COLO829 (cell line): ENCODE data around the gene SH3BP4.

Source experiments
- DNase-seq: peaks from one replicate; pipeline ENCODE4 v3.0.0; 2012; ENCODE audit warnings: low spot score

Gene SH3BP4

GRCh38 chr2:234983011-234983726 lies 31.4 kb downstream of the SH3BP4 start:
- DNase-seq: no peak

GRCh38 chr2:234985608-234986245 lies 33.9 kb downstream of the SH3BP4 start:
- no peak for DNase-seq

- DNase-seq: no peak
These were observed 34.6 kb downstream of the SH3BP4 start for GRCh38 chr2:234986390-234986789.

- no peak for DNase-seq
These were observed 35.3 kb downstream of the SH3BP4 start for GRCh38 chr2:234986876-234987720.

GRCh38 chr2:234987754-234988153 lies 35.9 kb downstream of the SH3BP4 start:
- no peak for DNase-seq

GRCh38 chr2:234988491-234988890 lies 36.7 kb downstream of the SH3BP4 start:
- DNase-seq: no peak

- DNase-seq: peak; percentile 45
These were observed 37.4 kb downstream of the SH3BP4 start for GRCh38 chr2:234989183-234989701.

- DNase-seq: no peak
These were observed 38.5 kb downstream of the SH3BP4 start for GRCh38 chr2:234990300-234990699.

- peak; percentile 34 for DNase-seq
These were observed 39.5 kb downstream of the SH3BP4 start for GRCh38 chr2:234991290-234991689.

- no peak for DNase-seq
These were observed 40.0 kb downstream of the SH3BP4 start for GRCh38 chr2:234991793-234992192.

- no peak for DNase-seq
These were observed 40.4 kb downstream of the SH3BP4 start for GRCh38 chr2:234992196-234992595.

GRCh38 chr2:234992624-234993349 lies 41.0 kb downstream of the SH3BP4 start:
- DNase-seq: no peak

GRCh38 chr2:234993541-234993981 lies 41.7 kb downstream of the SH3BP4 start:
- no peak for DNase-seq

- no peak for DNase-seq
These were observed 42.9 kb downstream of the SH3BP4 start for GRCh38 chr2:234994438-234995321.

GRCh38 chr2:234995332-234996068 lies 43.7 kb downstream of the SH3BP4 start:
- no peak for DNase-seq

- DNase-seq: peak; percentile 18
These were observed 44.5 kb downstream of the SH3BP4 start for GRCh38 chr2:234996069-234996940.

GRCh38 chr2:234996941-234997270 lies 45.1 kb downstream of the SH3BP4 start:
- no peak for DNase-seq

- DNase-seq: no peak
These were observed 45.6 kb downstream of the SH3BP4 start for GRCh38 chr2:234997389-234997788.
